GM12878 (cell line): ENCODE results near the gene FBXO21. TPM values are rescaled to one million over a fixed set of nuclear protein-coding genes. Genes with fewer than 3 reads are reported as not detected.

Experiments used
- ATAC-seq: fragments of 200-7000 bp; cut with Tn5 transposase; 3 replicates; pipeline ENCODE4 v1.9.1; 2020; ENCODE audit warnings: mild to moderate bottlenecking, moderate library complexity
- BruUV-seq: library from RNA; stranded (reverse); fragments of 400-500 nt; replicated peaks from 2 replicates; lab custom pipeline; 2021; lab: Mats Ljungman, UMichigan
- CTCF ChIA-PET: fragments of 300-600 bp; sonication (Branson Sonifier 250); formaldehyde crosslinking; extraction: SDS; loops from one replicate; lab custom pipeline; 2021; ENCODE audit warnings: inconsistent platforms; lab: Yijun Ruan, JAX
- POLR2A ChIA-PET: fragments of 350-600 bp; formaldehyde crosslinking; extraction: SDS; loops from one replicate; lab custom pipeline; 2021; ENCODE audit warnings: inconsistent platforms; lab: Charles Lee
- RAD21 ChIA-PET: fragments of 300-600 bp; sonication (Branson Sonifier 250); formaldehyde crosslinking; loops from one replicate; lab custom pipeline; 2023; ENCODE audit warnings: antibody characterized with exemption; ENCODE audit not compliant: unreplicated experiment; lab: Charles Lee
- SMC1A ChIA-PET: fragments of 300-600 bp; sonication (Branson Sonifier 250); formaldehyde crosslinking; loops from one replicate; lab custom pipeline; 2023; ENCODE audit not compliant: unreplicated experiment, uncharacterized antibody; lab: Charles Lee
- DNase-seq: peaks from one replicate; pipeline ENCODE4 v3.0.0-alpha.2; 2011; ENCODE audit warnings: low read depth, low spot score
- FAIRE-seq: peaks from 3 replicates; lab custom pipeline; 2011; peaks lifted over from hg19 to GRCh38; lab: Jason Lieb, UNC
- H2AFZ ChIP-seq: 2 replicates; pipeline ENCODE4 v1.6.0; 2011; ENCODE audit warnings: low read depth, low read length, control low read depth; ENCODE audit not compliant: control insufficient read depth
- H3K27ac ChIP-seq: 2 replicates; pipeline ENCODE4 v1.5.1; 2011; ENCODE audit warnings: control low read depth; ENCODE audit not compliant: control insufficient read depth, insufficient read depth
- H3K27me3 ChIP-seq, 2 experiments: replicated peaks in 1 of 2; 2 replicates each; pipeline versions ENCODE4 v1.6.0 to v1.6.1; 2011; ENCODE audit warnings: low read length in 1 of 2; ENCODE audit not compliant: control insufficient read depth in 2 of 2, insufficient read depth in 2 of 2
- H3K36me3 ChIP-seq, 2 experiments: 2 replicates each; pipeline ENCODE4 v1.5.1; 2011; ENCODE audit warnings: low read length in 1 of 2; ENCODE audit not compliant: control insufficient read depth in 2 of 2, insufficient read depth in 2 of 2
- H3K4me1 ChIP-seq: 2 replicates; pipeline ENCODE4 v1.6.1; 2011; ENCODE audit warnings: mild to moderate bottlenecking, low read length, moderate library complexity, mixed read lengths; ENCODE audit not compliant: control insufficient read depth, insufficient read depth
- H3K4me2 ChIP-seq: 2 replicates; pipeline ENCODE4 v1.6.0; 2011; ENCODE audit warnings: control low read depth; ENCODE audit not compliant: control insufficient read depth, insufficient read depth
- H3K4me3 ChIP-seq: fragments of 200-600 bp; sonication (generic); 2 replicates; pipeline ENCODE4 v1.5.1; 2016
- H3K79me2 ChIP-seq: 2 replicates; pipeline ENCODE4 v1.6.0; 2011; ENCODE audit warnings: low read length; ENCODE audit not compliant: control insufficient read depth, insufficient read depth
- H3K9ac ChIP-seq: 2 replicates; pipeline ENCODE4 v1.8.0; 2011; ENCODE audit warnings: low read length, control low read depth, mixed read lengths; ENCODE audit not compliant: control insufficient read depth, insufficient read depth
- H3K9me3 ChIP-seq: replicated peaks from 3 replicates; pipeline ENCODE4 v1.5.1; 2011; ENCODE audit warnings: mild to moderate bottlenecking, low read length; ENCODE audit not compliant: control insufficient read depth, insufficient read depth
- H4K20me1 ChIP-seq: 2 replicates; pipeline ENCODE4 v1.6.0; 2011; ENCODE audit not compliant: control insufficient read depth, insufficient read depth
- CTCF ChIP-seq, 3 experiments: IDR thresholded peaks in 2 of 3; conservative IDR thresholded peaks in 1 of 3; 2 replicates each; pipeline ENCODE4 v1.5.1; 2011; ENCODE audit warnings: low read depth in 3 of 3, low read length in 3 of 3, mild to moderate bottlenecking in 3 of 3, control low read depth in 2 of 3, moderate library complexity in 2 of 3, inconsistent platforms in 1 of 3, mixed read lengths in 1 of 3; ENCODE audit not compliant: control insufficient read depth in 2 of 3, insufficient read depth in 1 of 3; ENCODE audit errors: extremely low read depth in 1 of 3
- FOXM1 ChIP-seq: IDR thresholded peaks from 2 replicates; pipeline ENCODE4 v1.6.1; 2012; ENCODE audit warnings: low read depth, mild to moderate bottlenecking, inconsistent platforms, low read length, moderate library complexity
- RAD21 ChIP-seq: IDR thresholded peaks from 2 replicates; pipeline ENCODE4 v1.6.1; 2011; ENCODE audit warnings: mild to moderate bottlenecking, low read depth, low read length, moderate library complexity; ENCODE audit not compliant: insufficient read depth
- RB1 ChIP-seq: fragments of 450-650 bp; formaldehyde crosslinking; IDR thresholded peaks from 2 replicates; pipeline ENCODE4 v1.6.1; 2017; ENCODE audit warnings: mild to moderate bottlenecking, borderline replicate concordance
- RCOR1 ChIP-seq: conservative IDR thresholded peaks from 2 replicates; pipeline ENCODE4 v1.6.1; 2012; ENCODE audit warnings: low read depth, low read length, improper control_type of control experiment
- SMC3 ChIP-seq: IDR thresholded peaks from 2 replicates; pipeline ENCODE4 v1.6.1; 2011; ENCODE audit warnings: low read length, improper control_type of control experiment, borderline replicate concordance
- SPI1 ChIP-seq: IDR thresholded peaks from 2 replicates; pipeline ENCODE4 v1.6.1; 2011; ENCODE audit warnings: low read depth, mild to moderate bottlenecking, low read length, moderate library complexity, borderline replicate concordance; ENCODE audit not compliant: insufficient read depth
- WGBS: methylation state at CpG from one replicate; pipeline ENCODE4 v1.1.6; 2016; ENCODE audit warnings: low lambda C conversion rate; ENCODE audit not compliant: insufficient replicate concordance, insufficient coverage; ENCODE audit errors: missing lambda C conversion rate; 5-methylcytosine and 5-hydroxymethylcytosine counted together
- in situ Hi-C: fragments of 300-500 bp; cut with MboI; formaldehyde crosslinking; loops from 9 replicates; pipeline ENCODE4 v1.14.3; 2018; ENCODE audit warnings: mixed read lengths
- intact Hi-C: fragments of 100-400 bp; cut with micrococcal nuclease; formaldehyde crosslinking; loops from one replicate; pipeline ENCODE4 v1.14.2; 2022; ENCODE audit not compliant: unreplicated experiment
- polyA plus RNA-seq, 11 experiments: library from polyadenylated mRNA; depleted of rRNA in 4 of 11; unstranded in 6 of 11; stranded (reverse) in 5 of 11; fragments of >200 nt; fragmentation: Nextera tagmentation in 4 of 11; fragmentation: Illumina TruSeq in 1 of 11; extraction: Ambion mirVana in 4 of 11; extraction: Trizol in 1 of 11; gene quantifications; 1 replicate in 1 of 11; 2 replicates in 10 of 11; pipeline versions ENCODE4 v1.2.1 to v1.2.3, GENCODE V29; 2011 to 2016; ENCODE audit warnings: inconsistent platforms in 2 of 11, missing spikeins in 2 of 11, low read depth in 1 of 11
- total RNA-seq, 4 experiments: library from RNA; depleted of rRNA in 3 of 4; stranded (reverse); fragments of >200 nt in 3 of 4; fragmentation: Illumina TruSeq in 1 of 4; extraction: Trizol in 1 of 4; gene quantifications; 2 replicates each; pipeline versions ENCODE4 v1.2.1 to v1.2.3, GENCODE V29; 2013 to 2021

The FBXO21 gene
- total and polyA plus RNA-seq, 10 of the 15 experiments (the other 5 are each of a cell fraction or from before 2014, with no cell fraction given), result 5.5 to 32.6 (median 18.9) TPM

- no peak for FAIRE-seq
- ChIA-PET CTCF (interaction anchor here (0.6 to 2.9 kb wide), 13 partner anchors 11 to 646 kb away, joined by 3 to 17 read pairs (median 7); no protein-coding TSS in a partner anchor), SMC1A (interaction anchor here (0.5 to 2.1 kb wide), 5 partner anchors 12 to 636 kb away, joined by 3 to 6 read pairs (median 3); no protein-coding TSS in a partner anchor), POLR2A (no interaction called here), RAD21 (interaction anchor here (0.9 to 1.5 kb wide), 4 partner anchors 153 to 643 kb away, joined by 3 to 5 read pairs (median 4); no protein-coding TSS in a partner anchor)
- H3K36me3 ChIP-seq, result no peaks in the 10 kb centered on the region
- H3K9ac ChIP-seq, result no peak overlapping the region
- H3K27me3 ChIP-seq, result no peaks in the 10 kb centered on the region; a peak in 1 of 4 replicates
- ATAC-seq, result no peak
- no peaks in the 10 kb centered on the region for H3K9me3 ChIP-seq
- no peaks in the 10 kb centered on the region; the same call in 1 of the 2 replicates for H3K4me1 ChIP-seq
- intact Hi-C loops (loop anchor here (10.0 kb wide), 1 partner anchor 151 kb away; the partner anchor contains the start of gene NOS1), in situ Hi-C loops (loop anchor here (5.0 kb wide), 2 partner anchors 374 to 634 kb away; no protein-coding TSS in a partner anchor)
- no peak for TF ChIP-seq RCOR1
- peak; percentile 58 for TF ChIP-seq SPI1
- no peak for TF ChIP-seq FOXM1
- H4K20me1 ChIP-seq, result no peaks in the 10 kb centered on the region
- no peak for DNase-seq
- 0% methylated on average over 2 of the region's 2 CpGs for WGBS
- no peak overlapping the region for H3K4me3 ChIP-seq
- no peak overlapping the region for H3K4me2 ChIP-seq
- no peak overlapping the region for H3K27ac ChIP-seq
- H3K79me2 ChIP-seq, result no peaks in the 10 kb centered on the region
- H2AFZ ChIP-seq, result no peak overlapping the region
- no TSS peak for BruUV-seq
These were observed 23.1 kb upstream of the FBXO21 start for GRCh38 chr12:117213295-117213808.

GRCh38 chr12:117212563-117213190 lies 22.4 kb upstream of the FBXO21 start:
- intact Hi-C loops, result loop anchor here (1.0 to 10.0 kb wide), 3 partner anchors 152 to 625 kb away; partner anchors contain the start of gene NOS1
- Histone ChIP-seq H4K20me1 (no peaks in the 10 kb centered on the region), H3K4me2 (no peak overlapping the region), H2AFZ (no peak overlapping the region), H3K36me3 (no peaks in the 10 kb centered on the region), H3K9me3 (no peaks in the 10 kb centered on the region), H3K27ac (no peak overlapping the region), H3K4me1 (no peaks in the 10 kb centered on the region; the same call in 1 of the 2 replicates), H3K4me3 (no peak overlapping the region), H3K79me2 (no peaks in the 10 kb centered on the region), H3K9ac (no peak overlapping the region), H3K27me3 (no peaks in the 10 kb centered on the region; a peak in 1 of 4 replicates)
- RAD21 ChIA-PET, result interaction anchor here (0.9 to 1.5 kb wide), 4 partner anchors 154 to 644 kb away, joined by 3 to 5 read pairs (median 4); no protein-coding TSS in a partner anchor
- DNase-seq (no peak), ATAC-seq (peak; percentile 88), FAIRE-seq (peak; percentile 92)
- POLR2A ChIA-PET, result no interaction called here
- CTCF ChIA-PET, result interaction anchor here (0.6 to 2.9 kb wide), 15 partner anchors 12 to 647 kb away, joined by 3 to 17 read pairs (median 7); no protein-coding TSS in a partner anchor
- in situ Hi-C loops, result loop anchor here (5.0 kb wide), 2 partner anchors 375 to 635 kb away; no protein-coding TSS in a partner anchor
- SMC1A ChIA-PET, result interaction anchor here (0.5 to 2.1 kb wide), 5 partner anchors 11 to 637 kb away, joined by 3 to 6 read pairs (median 3); no protein-coding TSS in a partner anchor
- TF ChIP-seq CTCF (IDR thresholded peaks at IDR 0.05 in 2 of 3, conservative IDR thresholded peaks at IDR 0.05 in 1 of 3; ENCODE audit: control insufficient read depth in 2 of 3, extremely low read depth in 1 of 3, insufficient read depth in 1 of 3, low read depth in 3 of 3, low read length in 3 of 3), result peak; percentile 88 to 94 (median 89)
- TF ChIP-seq SMC3, result peak; percentile 70
- no peak for TF ChIP-seq RB1
- TF ChIP-seq RAD21, result peak; percentile 84
- no TSS peak for BruUV-seq
- WGBS, result 16% methylated on average over 7 of the region's 7 CpGs
